GM18502 (cell line): Measurements from ENCODE around the gene GRIA1.
"Not testable (repeated sequence)": the region's sequence is repeated elsewhere in the genome, so short reads cannot be mapped to it uniquely, and the experiment has no call there.

Source experiments
- ATAC-seq: cut with Tn5 transposase; IDR thresholded peaks from one replicate; pipeline ENCODE4 v1.9.1; 2021; ENCODE audit warnings: mild to moderate bottlenecking; ENCODE audit not compliant: unreplicated experiment, poor library complexity

Gene GRIA1

GRCh38 chr5:153704110-153704509 is 213.6 kb downstream of the GRIA1 start:
- ATAC-seq = no peak

GRCh38 chr5:153707626-153708025 is 217.2 kb downstream of the GRIA1 start:
- no peak for ATAC-seq

DNA sequence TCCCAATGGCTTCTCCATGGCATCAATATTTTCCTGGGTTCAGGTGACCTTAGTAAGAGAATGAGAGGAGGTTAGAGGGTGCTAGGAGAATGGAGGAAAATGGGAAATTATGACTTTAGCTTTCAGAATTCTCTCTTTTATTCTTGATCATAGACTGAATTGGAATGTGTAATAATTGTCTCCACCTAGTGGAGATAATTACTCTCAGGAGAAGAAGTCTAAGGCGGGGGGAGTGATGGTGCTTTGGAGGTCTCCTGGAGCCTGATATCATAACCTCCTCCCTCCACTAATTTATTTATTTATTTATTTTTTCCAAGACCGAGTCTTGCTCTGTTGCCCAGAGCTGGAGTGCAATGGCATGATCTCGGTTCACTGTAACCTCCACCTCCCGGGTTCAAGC is 221.3 kb downstream of the GRIA1 start:
- ATAC-seq = no peak

- no peak for ATAC-seq
Measured at GRCh38 chr5:153712946-153713345, 222.5 kb downstream of the GRIA1 start.

DNA sequence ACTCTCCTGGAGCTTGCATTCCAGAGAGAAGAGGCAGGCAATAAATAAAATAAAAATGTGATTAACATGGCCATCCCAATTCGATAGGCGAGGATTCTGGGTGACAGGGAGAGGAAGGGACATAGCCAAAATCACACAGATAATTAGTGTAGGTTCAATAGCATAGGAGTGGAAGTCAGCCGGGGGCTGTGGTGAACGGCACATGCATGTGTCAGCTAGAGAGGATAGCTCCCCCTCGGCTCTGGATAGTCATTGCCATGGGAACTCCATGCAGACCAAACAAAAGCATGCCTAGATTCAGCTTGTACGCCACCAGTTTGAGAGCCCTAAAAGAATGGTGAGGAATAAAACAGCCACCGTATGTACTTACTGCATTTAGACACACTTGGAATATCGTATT is 223.5 kb downstream of the GRIA1 start:
- ATAC-seq = no peak

- ATAC-seq = no peak
Measured at GRCh38 chr5:153714798-153715197, 224.3 kb downstream of the GRIA1 start.

- no peak for ATAC-seq
Measured at GRCh38 chr5:153717287-153717686, 226.8 kb downstream of the GRIA1 start.

DNA sequence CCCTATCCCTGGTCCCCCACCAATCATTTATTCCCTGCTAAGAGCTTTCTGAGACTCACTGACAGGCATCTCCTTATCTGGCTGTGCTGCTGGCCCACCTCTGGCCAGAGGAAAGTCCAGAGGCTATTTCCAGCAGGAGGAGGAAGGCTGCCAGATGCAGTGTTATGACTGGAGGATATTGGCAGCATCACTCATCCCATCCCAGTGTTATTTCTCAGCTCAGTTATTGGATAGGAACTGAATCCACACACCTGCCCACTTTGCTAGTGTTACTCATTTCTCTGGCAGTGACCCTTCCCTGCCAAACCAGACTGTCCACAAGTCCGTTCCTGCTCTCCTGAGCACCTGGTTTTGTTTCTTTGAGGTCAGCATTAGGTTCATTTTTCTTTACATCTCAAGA is 228.2 kb downstream of the GRIA1 start:
- no peak for ATAC-seq

- ATAC-seq = no peak
Measured at GRCh38 chr5:153719324-153719723, 228.9 kb downstream of the GRIA1 start.

GRCh38 chr5:153723022-153723610 is 232.6 kb downstream of the GRIA1 start:
- ATAC-seq = not testable (repeated sequence)

- no peak for ATAC-seq
Measured at GRCh38 chr5:153742060-153742459, 251.6 kb downstream of the GRIA1 start.

DNA sequence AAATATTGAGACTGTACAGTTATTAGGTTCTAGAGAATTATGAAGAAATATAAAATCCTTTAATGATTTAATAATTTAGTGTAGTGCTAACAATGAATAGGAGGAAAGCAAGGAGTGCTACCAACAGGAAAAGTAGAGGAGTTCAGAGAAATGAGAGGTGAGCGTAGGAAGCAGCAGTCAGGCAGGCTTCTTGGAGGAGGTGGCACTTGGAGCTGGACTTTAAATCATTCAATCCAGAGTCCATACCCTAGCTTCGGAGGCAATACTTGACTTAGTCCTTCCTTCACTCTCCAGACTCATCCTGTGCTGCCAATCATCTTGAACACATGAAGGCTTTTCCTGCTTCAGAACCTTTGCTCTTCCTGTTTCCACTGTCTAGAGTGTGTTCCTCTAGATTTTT is 254.3 kb downstream of the GRIA1 start:
- no peak for ATAC-seq

DNA sequence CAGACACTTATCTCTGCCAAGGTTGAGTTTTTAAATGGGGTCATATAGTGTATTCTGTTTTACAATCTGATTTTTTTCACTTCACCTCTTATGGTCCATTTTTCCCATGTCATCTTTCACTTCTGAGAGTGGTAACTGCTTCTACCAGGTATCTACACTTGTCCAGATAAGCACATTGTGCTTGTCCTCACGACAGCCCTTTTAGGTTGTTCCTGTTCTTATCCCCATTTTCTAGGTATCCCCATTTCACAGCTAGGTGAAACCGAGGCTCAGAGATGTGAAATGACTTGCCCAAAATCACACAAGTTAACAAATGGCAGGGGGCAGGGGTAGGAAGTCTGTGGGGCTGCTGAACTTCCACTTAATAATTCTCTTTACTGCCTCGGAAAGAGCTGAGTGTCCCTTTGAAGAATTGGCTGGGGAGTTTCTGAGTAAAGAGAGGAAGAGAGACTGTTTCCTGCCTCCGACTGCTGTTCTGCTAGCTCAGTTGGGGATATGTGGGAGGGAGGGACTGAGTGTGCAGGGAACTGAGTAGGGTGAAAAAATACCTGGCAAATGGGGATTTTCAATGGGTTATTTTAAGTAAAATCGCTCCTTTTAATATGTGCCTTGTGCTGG is 255.4 kb downstream of the GRIA1 start:
- ATAC-seq = no peak

DNA sequence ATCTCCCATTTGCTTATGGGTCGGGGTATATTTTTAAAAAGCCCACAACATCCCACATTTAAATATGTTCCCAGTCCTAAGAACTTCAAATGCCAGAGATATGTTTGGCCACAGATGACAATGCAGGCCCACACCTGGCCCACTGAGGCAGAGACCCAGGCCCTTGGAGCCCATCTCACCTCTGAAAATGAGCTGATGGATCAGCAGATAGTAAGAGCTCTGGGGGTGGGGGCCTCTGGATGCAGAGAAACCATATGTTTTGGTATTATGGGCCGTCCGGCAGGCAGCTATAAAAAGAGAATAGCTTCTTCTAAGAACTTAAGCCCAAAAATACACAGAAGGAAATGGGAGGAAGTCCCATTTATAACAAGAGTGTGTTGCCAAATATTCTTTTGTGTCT is 256.0 kb downstream of the GRIA1 start:
- no peak for ATAC-seq

DNA sequence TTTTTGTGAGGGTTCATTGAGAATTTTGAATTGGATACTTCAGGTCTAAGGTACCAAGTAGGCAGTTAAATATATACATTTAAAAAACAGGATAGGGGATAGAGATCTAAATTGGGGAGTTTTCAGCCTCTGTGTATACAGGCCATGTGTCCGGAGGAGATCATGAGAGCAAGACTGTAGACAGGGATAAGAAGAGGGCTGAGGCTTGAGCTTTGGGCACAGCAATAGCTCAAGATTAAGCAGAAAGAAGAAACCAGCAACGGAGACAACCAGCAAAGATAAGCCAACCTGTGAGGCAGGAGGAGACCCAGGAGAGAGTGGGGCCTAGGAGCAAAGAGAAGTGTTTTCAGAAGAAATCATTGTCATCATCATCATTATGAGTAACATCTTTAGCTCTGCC is 258.4 kb downstream of the GRIA1 start:
- ATAC-seq = no peak

DNA sequence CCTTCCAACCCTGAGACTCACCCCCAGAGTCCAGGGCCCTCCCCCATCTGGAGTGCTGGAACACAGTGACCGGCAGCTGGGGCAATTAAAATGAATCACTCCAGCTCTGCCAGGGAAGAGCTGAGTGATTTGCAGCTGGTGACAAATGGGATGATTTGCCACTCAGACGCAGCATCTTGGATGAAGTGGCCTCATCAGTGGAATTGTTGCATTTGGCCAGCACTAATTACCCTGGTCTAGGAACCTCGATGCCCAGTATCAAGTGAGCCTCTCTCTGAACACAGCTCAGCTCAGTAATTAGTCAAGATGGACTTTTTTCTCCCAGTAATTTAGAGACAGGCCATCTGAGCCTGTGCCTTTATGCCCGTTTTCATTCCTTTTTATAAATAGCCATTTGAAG is 259.5 kb downstream of the GRIA1 start:
- no peak for ATAC-seq

- ATAC-seq = no peak
Measured at GRCh38 chr5:153751251-153751650, 260.8 kb downstream of the GRIA1 start.

GRCh38 chr5:153752890-153753289 is 262.4 kb downstream of the GRIA1 start:
- ATAC-seq = no peak

GRCh38 chr5:153753645-153754432 is 263.4 kb downstream of the GRIA1 start:
- ATAC-seq = no peak

GRCh38 chr5:153755913-153756500 is 265.5 kb downstream of the GRIA1 start:
- no peak for ATAC-seq

DNA sequence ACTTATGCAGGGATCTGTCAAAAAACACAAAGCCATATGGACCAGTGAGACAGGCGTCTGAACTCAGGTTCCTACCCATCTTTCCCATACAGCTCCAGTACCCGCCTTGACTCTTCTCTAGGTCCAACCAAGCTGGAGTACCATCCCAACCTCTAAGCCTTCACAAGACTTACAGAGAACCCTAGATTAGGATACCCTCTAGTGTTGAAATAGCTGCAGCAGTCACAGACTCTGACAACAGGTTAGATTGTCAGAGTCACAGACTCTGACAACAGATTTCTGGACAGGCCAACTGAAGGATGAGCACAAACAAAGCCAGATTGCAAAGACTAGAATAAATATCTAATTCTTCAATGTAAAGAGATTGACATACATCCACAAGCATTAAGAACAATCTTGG is 266.1 kb downstream of the GRIA1 start:
- ATAC-seq = no peak
